Amygdala (tissue), 56 donors: ENCODE measurements around the gene VAV2.
A peak's percentile ranks its signal among the peaks of the same experiment; 100 is the strongest.

Source experiments
- DNase-seq, 56 donors: peaks; one replicate each; lab custom pipeline; 2025; lab: John Stamatoyannopoulos, UW

Gene VAV2

GRCh38 chr9:133718563-133719315 lies 273.4 kb downstream of the VAV2 start:
- no peak for DNase-seq

- DNase-seq, result no peak
Observed at GRCh38 chr9:133717113-133718031, 274.8 kb downstream of the VAV2 start.

GRCh38 chr9:133716564-133717112 lies 275.5 kb downstream of the VAV2 start:
- DNase-seq, result no peak

GRCh38 chr9:133715866-133716563 lies 276.1 kb downstream of the VAV2 start:
- DNase-seq, result peak in 4 of 56 donors; percentile 9 to 30 (median 18)

GRCh38 chr9:133715295-133715865 lies 276.7 kb downstream of the VAV2 start:
- no peak for DNase-seq

- DNase-seq, result no peak
Observed at GRCh38 chr9:133714606-133715294, 277.4 kb downstream of the VAV2 start.

- DNase-seq, result no peak
Observed at GRCh38 chr9:133713960-133714495, 278.1 kb downstream of the VAV2 start.

GRCh38 chr9:133713150-133713959 lies 278.8 kb downstream of the VAV2 start:
- DNase-seq, result no peak

- no peak for DNase-seq
Observed at GRCh38 chr9:133712221-133713100, 279.7 kb downstream of the VAV2 start.
